Measurements from ENCODE around the gene IRS1.

GRCh38 chr2:226767056-226767813 lies 32.4 kb downstream of the IRS1 start:
- TF ChIP-seq CTCF (conservative IDR thresholded peaks at IDR 0.05 in 1 of 2, IDR thresholded peaks at IDR 0.05 in 1 of 2; ENCODE audit: low read depth in 1 of 2, low read length in 2 of 2) (no peak), EZH2 (IDR thresholded peaks at IDR 0.05; ENCODE audit: low read length, missing control alignments) (no peak)

All from fibroblast of lung (primary cell).